ENCODE results near the gene NAA40. TPM values are rescaled to one million over a fixed set of nuclear protein-coding genes. Genes with fewer than 3 reads are reported as not detected.

The NAA40 gene
- total RNA-seq, 1 experiment from 2014 or later, result 32.1 TPM

DNA sequence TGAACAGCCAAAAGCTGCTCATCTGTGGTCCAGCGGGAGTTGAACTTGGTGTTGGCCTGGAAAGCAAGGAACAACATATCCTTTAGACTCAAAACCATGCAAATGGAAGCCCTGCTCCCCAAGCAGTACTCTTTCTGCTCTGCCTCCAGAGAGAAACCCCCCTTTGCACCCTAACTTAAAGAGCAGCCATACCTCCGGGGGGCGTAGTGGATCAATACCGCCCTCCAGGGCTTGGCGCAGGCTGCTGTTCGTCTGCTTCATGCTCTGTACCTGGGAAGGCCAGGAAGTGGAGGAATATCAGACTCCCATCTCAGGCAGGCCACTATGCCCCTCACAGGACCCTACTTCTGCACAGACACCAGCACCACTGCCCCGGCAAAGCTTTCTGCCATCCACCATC lies 26.1 kb upstream of the NAA40 start:
- DNase-seq (ENCODE audit: low read depth), result no peak

DNA sequence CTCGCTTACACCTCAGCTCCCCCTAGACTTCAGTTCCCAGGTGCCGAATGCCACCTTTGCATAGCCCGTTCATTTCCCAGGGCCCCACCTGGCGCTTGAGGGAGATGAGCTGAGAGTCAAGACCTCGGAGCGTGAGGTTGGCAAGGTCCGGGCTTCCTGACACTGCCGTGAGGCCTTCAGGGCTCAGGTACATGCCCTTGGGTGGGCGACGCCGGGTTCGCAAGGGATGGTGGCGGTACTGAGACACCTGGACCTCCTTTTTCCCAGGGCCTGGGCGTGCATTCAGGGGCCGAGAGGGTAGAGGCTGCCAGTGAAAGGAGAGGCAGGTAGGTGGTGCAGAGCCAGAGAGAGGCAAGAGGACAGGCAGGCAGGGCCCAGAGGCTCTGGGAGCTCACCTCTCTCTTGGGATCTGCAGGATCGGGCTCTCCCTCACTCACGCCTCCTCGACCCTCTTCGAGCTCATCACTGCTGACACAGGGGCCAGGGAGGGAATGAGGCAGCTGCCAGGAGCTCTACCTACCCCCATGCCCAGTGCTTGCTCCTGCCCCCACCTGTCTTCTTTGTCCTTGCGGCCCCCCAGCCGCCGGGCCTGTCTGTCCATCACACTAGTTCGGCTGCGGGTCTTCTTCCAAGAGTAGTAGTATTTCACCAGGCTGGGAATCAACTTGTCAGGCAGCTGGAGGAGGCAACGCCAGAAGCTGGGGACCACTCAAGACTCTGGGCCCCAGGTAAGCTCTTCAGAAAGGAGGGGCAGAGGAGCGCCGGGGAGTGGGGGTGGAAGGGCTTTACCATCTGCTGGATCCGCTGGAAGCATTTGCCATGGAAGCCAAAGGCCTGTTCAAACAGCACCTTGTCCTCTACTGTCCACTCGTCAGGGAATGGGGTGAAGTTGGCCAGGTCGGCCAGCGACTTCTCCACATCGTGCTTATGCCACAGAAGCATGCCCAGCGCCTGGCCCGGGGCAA lies 24.7 kb upstream of the NAA40 start:
- DNase-seq (ENCODE audit: low read depth), result no peak

DNA sequence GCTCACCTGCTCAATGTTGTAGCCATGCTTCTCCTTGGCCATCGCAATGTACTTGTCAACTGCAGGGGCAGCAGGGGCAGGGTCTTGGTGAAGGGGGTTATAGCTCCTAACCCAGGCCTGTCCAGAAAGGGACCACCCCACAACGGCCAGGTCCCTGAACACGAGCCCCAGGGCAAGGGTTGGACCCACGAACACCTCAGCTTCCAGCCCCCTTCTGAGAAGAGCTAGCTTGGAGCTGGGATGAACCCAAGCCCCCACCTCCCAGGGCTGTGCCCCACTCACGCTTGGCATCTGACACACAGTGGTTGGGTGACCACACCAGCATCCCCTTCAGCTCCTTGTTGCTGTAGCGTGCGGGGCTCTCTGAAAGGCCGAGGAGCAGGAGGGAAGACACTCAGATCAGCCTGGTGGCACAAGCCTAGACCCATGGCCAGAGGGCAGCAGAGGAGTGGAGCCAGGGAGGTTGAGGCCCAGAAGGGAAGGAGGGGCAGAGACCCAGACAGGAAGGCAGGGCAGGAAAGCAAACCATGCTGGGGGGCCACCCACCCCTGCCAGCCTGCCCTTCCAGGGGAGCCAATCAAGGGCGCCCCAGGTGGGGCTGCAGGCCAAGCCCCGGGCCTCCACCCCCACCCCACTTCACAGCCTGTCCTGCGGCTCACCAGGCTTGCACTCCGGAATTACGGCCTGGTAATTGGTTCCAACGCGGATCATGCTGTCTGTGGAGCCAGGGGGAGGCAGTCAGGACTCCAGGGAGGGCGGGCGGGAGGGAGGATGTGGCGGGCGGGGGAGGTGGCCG lies 23.7 kb upstream of the NAA40 start:
- DNase-seq (ENCODE audit: low read depth), result no peak

DNA sequence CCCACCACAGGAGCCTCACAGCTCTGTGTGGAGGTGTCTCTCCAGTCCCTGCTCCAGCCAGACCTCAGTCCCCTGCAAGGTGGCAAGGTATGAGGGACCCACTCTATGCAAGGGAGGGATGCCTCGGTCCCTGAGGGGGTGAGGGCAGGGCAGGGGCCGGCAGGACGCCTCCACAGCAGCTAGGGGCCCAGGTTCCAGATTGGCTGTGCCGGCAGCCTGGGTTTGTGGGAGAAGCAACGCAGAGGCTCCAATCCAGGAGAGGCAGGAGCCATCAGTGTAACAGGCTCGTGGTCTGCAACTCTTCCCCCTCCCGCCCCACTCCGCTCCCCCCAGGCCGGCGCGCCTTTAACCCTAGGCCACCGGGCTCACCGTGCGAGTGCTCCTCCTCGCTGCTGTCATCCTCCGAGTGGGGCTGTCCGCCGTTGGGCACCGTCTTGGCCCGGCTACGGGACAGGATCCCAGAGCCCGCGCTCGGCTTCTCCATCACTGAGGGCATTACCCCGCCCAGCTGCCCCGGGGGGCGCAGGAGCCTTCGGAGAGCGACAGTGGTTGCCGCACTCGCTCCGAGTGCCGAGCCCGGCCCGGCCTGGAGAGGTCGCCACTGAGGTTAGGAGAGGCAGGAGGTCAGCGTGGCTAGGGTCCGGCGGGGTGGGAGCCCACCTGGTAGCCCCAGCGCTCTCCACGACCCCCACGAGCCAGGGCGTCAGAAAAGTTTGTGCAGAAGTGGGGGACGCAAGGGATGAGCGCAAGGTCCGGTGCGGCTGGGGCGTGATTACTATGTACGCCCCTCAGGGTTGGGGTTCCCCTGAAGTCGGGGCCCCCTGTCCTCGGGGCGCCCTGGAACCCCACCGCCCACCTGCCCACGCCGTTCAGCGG lies 22.6 kb upstream of the NAA40 start:
- DNase-seq (ENCODE audit: low read depth), result peak; percentile 32

DNA sequence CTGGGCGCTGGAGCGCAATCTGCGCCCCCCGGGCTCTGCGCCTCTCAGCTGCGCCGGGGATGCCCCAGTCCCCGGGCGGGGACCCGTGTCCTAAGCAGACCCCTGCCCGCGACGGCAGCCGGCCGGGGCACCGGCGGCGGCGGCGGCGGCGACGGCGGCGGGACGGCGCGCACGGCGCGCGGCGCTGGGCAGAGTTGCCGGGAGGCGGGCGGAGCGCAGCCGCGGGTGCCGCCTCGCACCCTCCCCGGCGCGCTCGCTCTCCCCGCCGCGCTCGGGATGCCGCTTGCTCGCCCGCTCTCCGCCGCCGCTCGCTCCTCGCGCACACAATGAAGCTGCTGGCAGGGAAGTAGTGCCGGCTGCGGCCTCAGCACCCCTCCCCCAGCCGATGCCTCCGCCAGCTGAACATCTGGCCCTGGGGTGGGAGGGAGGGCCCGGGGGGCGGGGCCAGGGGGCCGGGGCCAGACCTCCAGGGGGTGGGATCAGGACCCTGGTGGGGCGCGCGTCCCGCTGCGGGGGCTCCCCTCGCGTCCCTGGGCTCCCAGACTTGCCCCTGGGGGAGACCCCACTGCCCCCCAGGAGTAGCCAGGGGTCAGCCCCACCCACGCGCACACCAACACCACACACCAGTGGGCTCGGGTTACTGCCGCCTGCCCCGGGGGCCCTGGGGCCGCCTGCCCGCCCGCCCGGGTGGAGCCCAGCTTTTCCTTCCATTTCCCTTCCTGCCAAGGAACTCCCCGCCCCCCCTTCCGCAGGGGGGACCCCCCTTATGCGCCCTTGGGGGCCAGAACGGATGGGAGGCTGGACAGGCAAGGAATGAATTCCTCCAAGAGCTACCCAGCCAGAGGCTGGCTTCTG lies 21.7 kb upstream of the NAA40 start, which contains the start of gene RCOR2:
Gene RCOR2 (minus strand): TSS at position 328 of the 855 bp plus-strand sequence. CDS start 708 bp downstream, outside the sequence.
- DNase-seq (ENCODE audit: low read depth), result peak; percentile 75

DNA sequence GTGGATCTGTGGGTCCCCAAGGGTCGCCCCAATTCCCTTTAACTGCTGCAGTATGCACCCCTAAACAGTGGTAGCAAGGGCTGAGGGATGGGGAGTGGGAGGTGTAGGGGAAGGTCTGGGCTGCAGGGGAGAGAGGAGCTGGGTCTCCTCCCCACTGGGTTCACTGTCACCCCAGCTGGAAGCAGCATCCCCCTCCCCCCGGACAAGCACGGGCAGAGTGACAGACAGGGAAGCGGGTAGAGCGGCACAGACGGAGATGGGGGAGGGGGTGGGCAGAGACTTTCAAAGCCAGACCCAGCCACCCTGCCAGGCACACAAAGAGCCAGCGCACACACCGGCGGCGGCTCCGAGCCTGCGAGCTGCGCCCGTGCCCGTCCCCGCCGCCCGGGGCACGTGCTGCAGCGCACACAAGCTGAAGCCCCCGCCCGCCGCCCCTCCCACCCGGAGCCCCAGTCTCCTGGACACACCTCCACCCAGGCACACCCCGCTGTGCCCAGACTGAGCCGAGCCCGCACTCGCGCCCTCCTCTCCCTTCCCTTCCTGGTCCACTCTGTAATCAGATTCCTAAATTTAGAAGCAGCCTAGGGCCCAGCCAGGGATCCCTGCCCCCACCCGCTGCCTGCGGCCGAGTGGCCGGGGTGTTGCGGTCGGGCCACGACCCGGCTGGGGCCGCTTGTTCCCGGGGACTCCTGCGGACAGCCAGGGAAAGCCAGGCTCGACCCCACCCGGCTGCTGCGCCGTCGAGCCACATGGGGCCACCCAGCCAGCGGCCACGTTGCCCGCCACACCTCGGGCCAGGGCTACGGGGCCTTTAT lies 20.9 kb upstream of the NAA40 start:
- peak; percentile 74 for DNase-seq (ENCODE audit: low read depth)

DNA sequence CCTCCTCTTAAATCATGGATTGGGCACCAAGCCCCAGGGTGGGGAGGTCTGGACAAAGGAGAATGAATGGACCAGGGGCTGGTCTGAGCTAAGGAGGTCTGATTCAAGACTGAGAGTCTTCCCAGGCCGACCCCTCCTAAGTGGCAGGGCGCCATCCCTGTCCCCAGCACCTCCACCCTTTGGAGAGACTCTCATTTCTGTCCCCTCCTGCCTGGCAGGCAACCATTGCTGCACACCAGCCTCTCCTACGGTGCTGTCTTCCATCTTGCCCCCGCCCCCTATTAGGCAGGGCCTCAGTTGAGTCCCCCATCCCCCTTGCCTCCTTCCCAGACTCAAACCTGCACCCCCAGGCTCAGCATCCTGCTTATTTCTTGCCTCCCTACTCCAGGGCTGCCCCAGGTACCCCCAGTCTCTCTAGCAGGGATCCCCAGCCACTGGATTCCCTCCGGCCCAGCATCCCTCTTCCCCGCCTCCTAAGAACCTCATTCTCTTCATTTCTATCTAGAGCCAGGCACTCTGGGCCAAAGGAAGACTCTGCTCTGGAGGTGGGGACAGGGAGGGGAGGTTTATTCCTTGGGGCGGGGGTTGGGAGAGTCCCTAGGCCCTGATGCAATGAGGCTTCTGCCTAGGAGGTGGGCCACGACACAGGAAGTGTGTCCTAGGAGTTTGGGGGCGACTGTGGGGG lies 20.2 kb upstream of the NAA40 start:
- DNase-seq (ENCODE audit: low read depth), result peak; percentile 44

DNA sequence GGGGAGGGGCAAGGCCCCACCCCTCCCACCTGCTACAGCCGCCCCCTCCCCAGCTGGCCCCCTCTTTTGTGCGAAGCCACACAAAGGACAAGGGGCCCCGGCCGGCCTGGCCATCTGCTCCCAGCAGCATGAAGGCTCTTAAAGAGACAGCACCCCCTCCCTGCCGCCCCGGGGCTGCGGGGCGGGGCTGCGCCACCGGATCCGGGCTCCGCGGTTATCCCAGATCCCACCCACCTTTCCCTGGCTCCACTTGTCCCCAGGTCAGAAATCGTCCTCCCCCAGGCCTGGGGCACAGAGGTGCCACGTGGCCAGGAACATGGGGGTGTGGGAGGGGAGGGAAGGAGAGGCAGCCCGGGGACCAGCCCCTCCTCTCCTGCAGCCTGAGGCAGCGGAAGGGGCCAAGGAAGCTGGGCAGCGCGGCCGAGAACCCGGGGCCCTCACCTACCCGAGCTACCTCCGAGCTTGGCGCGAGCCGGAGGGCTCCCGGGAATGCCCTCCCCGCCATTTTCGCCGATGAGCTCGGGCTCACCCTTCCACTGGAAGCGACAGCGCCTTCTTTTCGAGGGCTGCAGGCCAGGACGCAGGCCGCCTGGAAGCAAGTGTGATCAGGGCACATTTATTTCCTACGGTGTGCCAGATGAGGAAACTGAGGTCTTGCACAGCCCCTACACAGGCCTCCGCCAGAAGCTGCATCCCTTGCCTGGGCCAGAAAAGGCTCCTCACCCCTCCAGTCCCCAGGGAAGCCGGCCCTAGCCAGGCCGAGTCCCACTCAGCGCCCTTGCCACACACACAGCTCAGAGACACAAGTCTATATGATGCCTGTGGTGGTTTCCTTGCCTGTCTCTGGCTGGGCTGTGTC lies 19.3 kb upstream of the NAA40 start:
- peak; percentile 76 for DNase-seq (ENCODE audit: low read depth)

DNA sequence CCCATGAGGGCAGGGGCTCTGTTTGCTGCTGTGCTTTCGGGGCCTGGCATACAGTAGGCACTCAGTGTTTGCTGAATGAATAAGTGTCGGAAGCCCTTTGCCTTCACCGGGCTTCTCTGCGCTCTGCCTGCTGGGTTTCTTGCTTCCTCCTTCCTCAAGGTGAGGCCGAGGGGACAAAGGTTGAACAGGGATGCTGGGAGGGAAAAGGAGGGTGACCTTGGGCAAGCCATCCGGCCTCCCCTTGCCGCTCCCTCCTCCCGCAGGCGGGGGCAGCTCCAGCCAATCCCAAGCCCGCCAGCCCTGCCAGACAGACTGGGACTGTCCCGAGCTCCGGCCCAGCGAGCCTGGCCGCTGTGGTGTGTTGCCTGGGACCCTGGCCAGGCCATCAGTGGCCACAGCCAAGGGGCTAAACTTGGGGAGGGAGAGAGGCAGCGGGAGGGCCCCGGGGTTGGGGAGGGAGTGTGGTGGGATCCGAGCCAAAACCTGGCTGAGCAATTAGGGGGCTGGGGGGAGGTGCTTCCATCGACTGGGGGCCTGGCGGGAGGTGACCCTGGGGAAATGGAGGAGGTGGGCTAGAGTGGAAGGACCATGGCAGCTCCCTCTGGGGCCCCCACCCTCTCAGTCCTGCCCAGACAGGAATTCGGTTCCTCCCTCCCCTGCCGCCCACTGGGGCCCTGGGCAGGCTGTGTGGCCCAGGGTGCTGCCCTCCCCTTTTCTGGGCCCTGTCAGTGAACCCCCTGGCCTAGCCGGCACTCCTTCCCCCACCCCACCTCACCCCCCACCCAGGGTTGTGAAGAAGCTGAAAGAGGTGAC lies 18.5 kb upstream of the NAA40 start:
- DNase-seq (ENCODE audit: low read depth), result peak; percentile 20

DNA sequence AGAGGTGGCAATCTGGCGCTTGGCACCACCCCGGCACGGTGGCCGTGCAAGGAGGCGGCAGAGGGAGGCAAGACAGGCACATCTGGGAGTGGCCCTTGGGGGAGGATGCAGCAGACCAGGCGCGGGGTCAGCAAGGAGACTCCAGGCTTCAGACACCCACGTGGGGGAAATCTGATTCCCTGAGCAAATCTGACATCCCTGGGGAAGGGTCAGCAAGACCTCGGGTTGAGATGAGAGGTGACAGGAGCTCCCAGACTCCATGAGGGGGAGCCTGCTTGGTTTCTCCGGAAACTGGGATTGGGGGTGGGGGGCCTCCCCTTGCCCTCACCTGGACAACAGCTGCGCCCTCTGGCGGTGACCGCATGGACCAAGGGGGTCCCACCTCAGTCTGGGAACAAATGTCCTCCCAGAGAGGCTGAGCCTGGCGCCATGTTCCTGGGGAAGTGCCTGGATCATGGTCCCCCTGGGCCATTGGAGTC lies 17.8 kb upstream of the NAA40 start:
- no peak for DNase-seq (ENCODE audit: low read depth)

DNA sequence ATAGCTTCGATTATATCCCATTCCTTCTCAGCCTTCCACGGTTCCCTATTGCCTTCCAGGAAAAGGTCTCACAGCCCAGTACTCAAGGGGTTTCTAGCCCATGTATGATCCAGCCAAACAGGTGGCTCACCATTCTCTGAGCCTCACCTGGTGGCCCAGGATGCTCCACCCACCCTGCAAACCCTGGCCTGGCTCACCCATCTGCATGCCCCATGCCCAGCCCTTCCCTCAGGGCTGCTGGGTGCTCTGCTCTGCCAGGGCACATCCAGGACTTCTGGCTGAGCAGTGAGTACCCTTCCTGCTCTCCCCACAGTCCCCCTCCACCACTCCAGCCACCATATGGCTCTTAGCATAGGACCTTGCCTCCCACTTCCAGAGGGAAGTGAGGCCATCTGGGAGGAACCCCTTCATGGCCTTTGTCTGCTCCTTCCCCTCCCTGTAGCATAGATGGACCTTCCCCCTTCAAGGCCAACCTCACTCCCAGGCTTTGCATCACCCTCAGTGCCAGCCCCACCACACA lies 16.1 kb upstream of the NAA40 start:
- no peak for DNase-seq (ENCODE audit: low read depth)

DNA sequence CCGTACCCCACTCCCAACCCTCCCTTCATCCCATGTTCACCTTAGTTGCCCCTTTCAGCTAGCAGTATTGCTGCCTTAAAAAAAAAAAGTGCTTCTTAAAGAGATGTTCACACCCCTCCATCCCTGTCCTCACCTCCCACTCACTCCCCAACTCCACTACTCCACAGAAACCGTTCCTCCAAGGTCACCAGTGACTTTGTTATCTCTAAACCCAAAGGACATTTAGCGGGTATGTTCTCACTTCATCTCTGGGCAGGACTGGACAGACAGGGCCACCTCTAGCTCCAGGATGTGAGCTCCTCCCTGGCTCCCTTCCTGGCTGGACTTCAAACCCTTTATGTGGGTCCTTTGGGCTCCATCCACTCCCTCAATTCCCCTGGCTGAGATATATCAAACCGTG lies 15.5 kb upstream of the NAA40 start:
- no peak for DNase-seq (ENCODE audit: low read depth)

DNA sequence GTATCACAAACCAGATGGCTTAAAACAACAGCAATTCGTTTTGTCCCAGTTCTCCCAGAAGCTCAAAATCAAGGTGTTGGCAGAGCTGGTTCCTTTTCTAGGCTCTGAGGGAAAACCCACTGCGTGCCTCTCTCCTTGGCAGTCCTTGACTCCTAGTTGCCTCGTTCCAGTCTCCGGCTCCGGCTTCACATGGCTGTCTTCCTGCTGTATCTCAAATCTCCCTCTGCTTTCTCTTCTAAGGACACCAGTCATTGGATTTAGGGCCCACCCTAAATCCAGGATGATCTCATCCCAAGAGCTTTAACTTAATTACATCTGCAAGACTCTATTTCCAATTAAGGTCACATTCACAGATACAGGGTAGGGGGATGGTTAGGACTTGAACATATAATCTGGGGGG lies 9.2 kb upstream of the NAA40 start:
- no peak for DNase-seq (ENCODE audit: low read depth)

DNA sequence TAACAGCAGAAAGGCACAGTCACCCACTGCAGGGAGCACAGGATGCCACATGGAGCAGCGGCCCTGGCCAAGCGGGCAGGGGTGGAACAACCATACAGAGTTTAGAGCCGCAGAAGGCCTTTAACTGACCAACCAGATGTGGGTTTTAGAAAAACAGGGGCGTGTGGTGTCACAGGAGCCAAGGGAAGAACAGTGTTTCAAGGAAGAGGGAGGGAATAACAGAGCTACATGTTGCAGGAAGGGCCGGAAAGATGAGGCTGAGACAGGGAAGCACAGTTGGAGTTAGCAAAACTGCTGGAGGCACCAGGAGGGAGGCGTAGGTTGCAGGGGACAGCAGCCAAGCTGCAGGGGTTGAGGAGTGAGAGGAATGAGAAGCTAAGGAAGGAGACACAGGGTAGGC lies 7.8 kb upstream of the NAA40 start:
- DNase-seq (ENCODE audit: low read depth), result no peak

DNA sequence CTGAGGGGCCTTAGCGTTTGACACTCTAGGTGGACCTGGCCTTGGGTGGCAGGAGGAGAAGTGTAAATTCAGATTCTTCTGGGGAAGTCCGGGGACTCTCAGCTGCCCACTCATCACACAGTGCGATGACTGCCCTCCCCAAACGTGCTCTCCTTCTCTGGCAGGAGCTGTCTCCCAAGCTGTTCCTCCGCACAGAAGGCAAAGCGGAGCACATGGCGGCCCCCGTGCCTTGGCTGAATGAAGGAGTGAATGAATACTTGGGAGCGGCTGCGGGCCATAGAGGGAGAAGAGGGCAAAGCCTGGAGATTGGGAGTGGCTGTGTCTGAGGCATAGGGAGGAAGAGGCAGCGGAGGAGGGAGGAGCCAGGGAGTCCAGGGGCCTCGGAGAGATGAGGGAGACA lies 6.9 kb upstream of the NAA40 start:
- DNase-seq (ENCODE audit: low read depth), result no peak

DNA sequence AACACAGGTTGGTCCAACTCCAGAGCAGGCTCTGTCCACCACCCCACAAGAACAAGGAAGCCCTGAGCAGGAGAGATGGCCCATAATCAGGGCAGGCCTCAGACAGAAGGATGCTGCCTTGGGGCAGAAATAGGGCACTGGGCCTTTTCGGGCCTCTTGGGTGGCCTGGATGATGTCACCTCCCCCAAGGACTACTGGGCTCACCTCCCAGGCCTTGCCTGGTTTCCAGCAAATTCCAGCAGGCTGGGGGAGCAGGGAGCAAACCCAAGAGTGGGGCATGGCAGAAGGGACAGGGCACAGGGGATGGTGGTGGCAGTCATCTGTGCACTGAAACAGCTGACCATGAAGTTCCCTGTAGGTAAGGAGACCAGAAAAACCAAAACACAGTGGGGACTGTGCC lies 5.3 kb upstream of the NAA40 start:
- DNase-seq (ENCODE audit: low read depth), result peak; percentile 64
